Pulmonary artery endothelial cell (primary cell): ENCODE data around the gene NKG7. TPM values are rescaled to one million over a fixed set of nuclear protein-coding genes. Genes with fewer than 3 reads are reported as not detected.

Source experiments
- DNase-seq: peaks from one replicate; pipeline ENCODE4 v3.0.0-alpha.2; 2011; ENCODE audit warnings: low read depth, low spot score
- total RNA-seq: library from RNA; depleted of rRNA; stranded (reverse); fragments of >200 nt; gene quantifications from 2 replicates; pipeline ENCODE4 v1.2.3, GENCODE V29; 2014

Gene NKG7
- total RNA-seq, 1 donor from 2014 or later: not detected

GRCh38 chr19:51364200-51365106 lies 8.0 kb downstream of the NKG7 start:
- no peak for DNase-seq

- no peak for DNase-seq
Measured at GRCh38 chr19:51361239-51361638, 11.2 kb downstream of the NKG7 start.

GRCh38 chr19:51359294-51359693 lies 13.2 kb downstream of the NKG7 start:
- no peak for DNase-seq

DNA sequence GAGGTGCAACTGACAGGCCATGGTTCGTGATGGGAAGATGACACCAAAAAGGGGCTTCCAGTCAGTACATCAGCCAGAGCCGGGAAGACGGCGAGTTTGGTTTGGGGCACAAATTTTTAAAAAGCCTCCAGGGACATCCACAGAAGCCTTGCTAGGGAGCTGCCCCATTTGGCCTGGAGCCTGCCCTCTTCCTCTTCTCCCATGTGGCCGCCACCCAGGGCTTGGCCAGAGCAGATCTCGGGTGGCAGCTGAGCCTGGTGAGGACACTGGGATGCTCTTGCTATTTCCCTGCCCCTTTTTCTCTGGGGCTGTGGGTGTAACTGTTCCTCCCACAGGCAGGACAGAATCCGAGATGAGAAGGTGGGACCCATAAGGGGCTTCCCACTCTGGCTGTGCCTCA lies 14.5 kb downstream of the NKG7 start:
- no peak for DNase-seq

GRCh38 chr19:51356159-51356801 lies 16.2 kb downstream of the NKG7 start:
- no peak for DNase-seq

GRCh38 chr19:51354742-51355148 lies 17.7 kb downstream of the NKG7 start:
- no peak for DNase-seq

GRCh38 chr19:51354103-51354741 lies 18.2 kb downstream of the NKG7 start:
- DNase-seq: no peak

DNA sequence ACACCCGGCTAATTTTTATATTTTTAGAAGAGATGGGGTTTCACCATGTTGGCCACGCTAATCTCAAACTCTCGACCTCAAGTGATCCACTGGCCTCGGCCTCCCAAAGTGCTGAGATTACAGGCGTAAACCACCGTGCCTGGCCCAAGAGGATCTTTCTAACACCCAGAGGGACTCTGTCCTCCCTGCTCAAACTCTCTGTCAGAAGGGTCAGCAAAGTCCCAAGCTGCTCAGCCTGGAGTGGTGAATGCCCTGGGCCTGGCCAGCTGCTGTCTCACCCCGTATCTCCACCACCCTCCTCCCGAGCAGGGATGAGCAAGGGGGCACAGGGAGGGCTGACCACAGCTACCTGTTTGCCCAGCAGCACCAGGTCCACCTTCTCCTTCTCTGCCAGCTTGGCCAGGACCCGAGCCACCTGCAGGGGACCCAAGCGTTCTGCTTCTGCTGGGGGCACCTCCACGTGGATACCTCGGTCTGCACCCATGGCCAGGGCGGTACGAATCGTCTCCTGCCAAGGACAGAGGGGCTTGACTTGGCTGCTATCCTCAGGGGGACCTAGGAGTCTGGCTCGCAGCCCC lies 19.6 kb downstream of the NKG7 start:
- no peak for DNase-seq

GRCh38 chr19:51351266-51351990 lies 21.0 kb downstream of the NKG7 start:
- no peak for DNase-seq

DNA sequence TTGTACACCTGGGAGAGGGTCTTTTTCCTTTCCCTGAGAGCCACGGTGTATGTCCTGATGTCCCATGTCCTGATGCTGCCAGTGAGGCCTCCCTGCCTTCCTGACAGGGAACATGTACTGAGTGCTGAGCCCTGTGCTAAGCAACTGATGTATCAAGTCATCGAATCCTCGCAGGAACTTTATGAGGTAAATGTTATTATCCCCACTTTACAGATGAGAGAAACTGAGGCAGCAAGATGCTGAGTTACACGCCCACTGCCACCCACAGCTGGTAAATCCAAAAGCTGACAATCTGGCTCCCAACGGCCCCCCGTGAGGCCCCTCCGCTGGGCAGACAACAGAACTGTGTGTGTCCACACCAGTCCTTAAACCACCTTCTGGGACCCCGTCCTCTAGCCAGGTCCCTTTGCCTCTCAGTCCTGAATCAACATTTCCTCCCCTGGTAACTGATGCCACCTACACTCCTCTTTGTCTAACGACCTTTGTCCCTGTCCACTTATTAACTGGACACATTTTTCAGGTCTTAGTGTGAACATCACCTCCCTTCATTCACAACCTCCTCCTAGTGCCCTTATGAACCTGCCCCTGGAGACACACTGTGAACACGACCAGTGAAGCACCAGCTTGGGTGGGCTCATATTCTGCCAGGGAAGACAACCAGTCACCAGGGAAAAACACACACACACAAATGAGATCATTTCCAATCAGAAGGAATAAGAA lies 25.1 kb downstream of the NKG7 start:
- DNase-seq: no peak

DNA sequence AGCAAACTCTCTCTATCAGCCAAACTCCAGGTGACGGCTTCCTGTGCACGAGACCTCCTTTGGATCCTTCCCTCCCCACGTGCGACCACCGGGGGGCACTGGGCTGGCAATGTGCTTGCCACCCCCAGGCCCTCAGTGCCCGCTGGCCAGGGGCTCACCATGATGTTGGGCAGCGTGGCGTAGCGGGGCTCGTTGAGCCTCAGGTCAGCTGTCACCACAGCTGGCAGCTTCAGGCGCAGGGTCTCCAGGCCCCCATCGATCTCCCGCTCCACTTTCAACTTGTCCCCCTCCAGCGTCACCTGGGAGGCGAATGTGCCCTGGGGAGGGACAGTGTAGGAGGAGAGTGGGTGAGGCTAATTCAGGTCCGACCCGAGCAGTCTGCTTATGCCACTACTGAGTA lies 25.7 kb downstream of the NKG7 start:
- no peak for DNase-seq

GRCh38 chr19:51345076-51345620 lies 27.3 kb downstream of the NKG7 start:
- no peak for DNase-seq

GRCh38 chr19:51342631-51343569 lies 29.6 kb downstream of the NKG7 start:
- DNase-seq: no peak

DNA sequence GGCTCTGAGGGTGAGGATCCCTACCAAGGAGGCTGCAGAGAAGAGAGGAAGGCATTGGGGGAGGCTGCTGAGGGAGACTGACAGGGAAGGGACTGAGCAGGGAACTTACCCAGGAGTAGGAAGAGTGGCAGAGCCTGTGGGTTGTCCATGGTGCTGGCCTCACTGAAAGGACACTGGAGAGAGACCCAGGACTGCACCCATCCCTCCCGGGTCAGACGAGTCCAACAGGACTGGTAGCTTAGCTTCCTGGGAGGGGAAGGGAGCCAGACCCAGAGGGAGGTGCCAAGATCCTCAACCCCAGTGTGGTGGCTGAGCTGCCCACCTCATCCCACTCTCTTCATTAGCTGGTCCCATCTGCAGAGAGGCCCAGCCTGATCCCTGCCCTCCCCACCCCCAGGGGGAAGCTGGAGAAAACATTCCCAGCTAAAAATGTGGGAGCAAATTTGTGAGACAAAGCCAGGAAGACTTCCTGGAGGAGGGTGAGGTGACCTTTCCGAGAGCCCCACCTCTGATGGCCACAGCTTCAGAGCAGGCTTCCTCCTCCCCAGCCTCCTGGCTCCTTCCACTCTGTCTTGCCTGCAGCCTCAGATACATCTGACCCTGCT lies 30.4 kb downstream of the NKG7 start, which contains the start of gene VSIG10L:
Gene VSIG10L, minus strand, starts transcription at position 164 of the 605 bp plus-strand sequence. Its CDS starts 15 bp downstream, at position 149.
- no peak for DNase-seq

DNA sequence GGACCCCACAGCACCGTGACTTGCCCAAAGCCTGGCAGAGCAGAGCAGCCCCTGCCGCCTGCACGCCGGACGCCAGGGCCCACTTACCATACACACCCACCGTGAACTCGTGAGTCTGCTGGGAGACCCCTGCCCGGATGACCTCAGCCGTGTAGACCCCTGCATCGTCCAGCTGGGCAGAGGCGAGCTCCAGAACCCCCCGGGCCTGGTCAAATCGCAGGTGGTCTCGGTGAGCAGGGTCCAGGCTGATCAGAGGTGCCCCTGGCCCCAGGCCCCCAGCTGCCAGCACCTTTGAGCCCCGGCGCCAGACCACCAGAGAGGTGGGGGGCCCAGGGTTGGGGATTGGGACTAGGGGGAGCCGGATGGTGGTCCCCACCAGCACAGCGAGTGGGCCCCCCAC lies 31.4 kb downstream of the NKG7 start:
- DNase-seq: no peak

- DNase-seq: peak; percentile 87
Measured at GRCh38 chr19:51339687-51340656, 32.5 kb downstream of the NKG7 start.

DNA sequence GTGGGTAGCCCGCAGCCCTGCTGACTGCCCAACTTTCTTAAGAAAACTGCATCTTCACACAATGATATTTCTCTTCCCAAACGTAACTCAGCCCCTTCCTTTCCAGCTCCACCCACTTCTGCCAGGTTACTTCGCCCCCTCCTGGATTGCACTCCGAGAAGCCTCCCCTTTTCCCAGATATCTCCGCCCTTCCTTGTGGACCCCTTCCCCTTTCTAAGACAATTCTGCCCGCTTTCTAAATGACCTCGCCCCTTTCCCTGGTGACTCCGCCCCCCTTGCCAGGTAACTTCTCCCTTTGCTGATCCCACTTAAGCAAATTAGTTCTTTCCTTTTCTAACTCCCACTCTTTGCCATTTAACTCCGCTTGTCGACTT lies 33.2 kb downstream of the NKG7 start:
- DNase-seq: no peak
